Mucosa of stomach (tissue), 1 donor: Measurements from ENCODE around the gene BUD23.
"Not testable (repeated sequence)": the region's sequence is repeated elsewhere in the genome, so short reads cannot be mapped to it uniquely, and the experiment has no call there.

Source experiments
- H3K27me3 ChIP-seq: one replicate; pipeline ENCODE4 v1.7.0; 2013; ENCODE audit warnings: mild to moderate bottlenecking, low read length; ENCODE audit not compliant: control insufficient read depth, insufficient read depth
- H3K36me3 ChIP-seq: one replicate; pipeline ENCODE4 v1.7.0; 2013; ENCODE audit warnings: low read length; ENCODE audit not compliant: control insufficient read depth, insufficient read depth
- H3K4me1 ChIP-seq: one replicate; pipeline ENCODE4 v1.7.0; 2013; ENCODE audit warnings: mild to moderate bottlenecking, low read length; ENCODE audit not compliant: control insufficient read depth, insufficient read depth
- H3K4me3 ChIP-seq: one replicate; pipeline ENCODE4 v1.7.0; 2013; ENCODE audit warnings: low read length
- H3K9ac ChIP-seq: one replicate; pipeline ENCODE4 v1.7.0; 2013; ENCODE audit warnings: mild to moderate bottlenecking, low read length, moderate library complexity
- H3K9me3 ChIP-seq: one replicate; pipeline ENCODE4 v1.7.0; 2013; ENCODE audit warnings: mild to moderate bottlenecking, low read length, moderate library complexity; ENCODE audit not compliant: control insufficient read depth
- donor health status: Pancreatic carcinoma.

Gene BUD23

DNA sequence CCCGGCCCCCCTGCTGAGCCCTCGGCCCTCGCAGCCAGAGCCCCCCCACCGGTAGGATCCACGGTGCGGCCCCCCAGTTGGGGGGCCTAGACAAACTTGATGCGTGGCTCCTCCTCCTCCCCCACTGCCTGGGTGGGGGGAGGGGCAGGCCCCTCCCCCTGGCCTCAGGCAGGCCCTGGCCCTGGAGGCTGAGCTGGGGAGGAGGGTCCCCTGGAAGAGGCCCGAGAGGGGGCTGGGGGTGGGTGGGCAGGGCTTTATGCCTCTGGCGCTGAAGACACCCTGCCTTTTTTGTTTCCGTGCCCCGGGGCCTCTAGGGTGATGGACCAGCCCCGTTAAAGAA, 12.1 kb upstream of the BUD23 start:
- H3K36me3 ChIP-seq = no peaks in the 10 kb centered on the region
- H3K4me1 ChIP-seq = peaks cover 7% of the 10 kb centered on the region
- no peak overlapping the region for H3K9ac ChIP-seq
- H3K4me3 ChIP-seq = no peak overlapping the region
- H3K9me3 ChIP-seq = no peaks in the 10 kb centered on the region
- peaks cover 7% of the 10 kb centered on the region for H3K27me3 ChIP-seq

DNA sequence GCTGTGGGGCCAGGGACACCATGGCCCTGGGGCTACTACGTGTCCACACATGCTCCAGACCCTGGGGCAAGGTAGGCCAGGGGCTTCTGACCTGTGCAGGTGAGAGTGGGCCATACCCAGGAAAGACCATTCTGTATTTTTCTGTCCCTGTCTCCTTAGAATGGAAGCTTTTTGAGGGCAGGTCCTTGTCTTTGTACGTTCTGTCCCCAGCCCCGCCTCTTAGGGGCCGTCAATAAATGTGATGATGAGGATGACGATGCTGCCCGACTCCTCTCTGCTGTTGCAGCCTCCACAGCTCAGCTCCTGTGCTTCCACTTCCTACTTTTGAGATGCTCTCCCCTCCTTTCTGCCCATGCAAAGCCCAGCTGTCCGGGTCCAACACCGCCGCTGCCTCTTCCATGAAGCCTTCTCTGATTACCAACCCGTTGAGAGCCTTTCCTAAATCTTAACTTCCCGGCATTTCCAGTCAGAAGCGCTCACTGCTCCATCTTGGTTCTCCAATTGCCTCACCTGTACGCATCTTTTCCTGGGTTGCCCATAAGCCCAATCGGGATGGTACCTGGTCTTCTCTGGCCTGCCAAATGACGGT, 11.4 kb upstream of the BUD23 start:
- no peak overlapping the region for H3K9ac ChIP-seq
- H3K4me1 ChIP-seq = peaks cover 7% of the 10 kb centered on the region
- peaks cover 7% of the 10 kb centered on the region for H3K27me3 ChIP-seq
- no peaks in the 10 kb centered on the region for H3K9me3 ChIP-seq
- no peaks in the 10 kb centered on the region for H3K36me3 ChIP-seq
- no peak overlapping the region for H3K4me3 ChIP-seq

DNA sequence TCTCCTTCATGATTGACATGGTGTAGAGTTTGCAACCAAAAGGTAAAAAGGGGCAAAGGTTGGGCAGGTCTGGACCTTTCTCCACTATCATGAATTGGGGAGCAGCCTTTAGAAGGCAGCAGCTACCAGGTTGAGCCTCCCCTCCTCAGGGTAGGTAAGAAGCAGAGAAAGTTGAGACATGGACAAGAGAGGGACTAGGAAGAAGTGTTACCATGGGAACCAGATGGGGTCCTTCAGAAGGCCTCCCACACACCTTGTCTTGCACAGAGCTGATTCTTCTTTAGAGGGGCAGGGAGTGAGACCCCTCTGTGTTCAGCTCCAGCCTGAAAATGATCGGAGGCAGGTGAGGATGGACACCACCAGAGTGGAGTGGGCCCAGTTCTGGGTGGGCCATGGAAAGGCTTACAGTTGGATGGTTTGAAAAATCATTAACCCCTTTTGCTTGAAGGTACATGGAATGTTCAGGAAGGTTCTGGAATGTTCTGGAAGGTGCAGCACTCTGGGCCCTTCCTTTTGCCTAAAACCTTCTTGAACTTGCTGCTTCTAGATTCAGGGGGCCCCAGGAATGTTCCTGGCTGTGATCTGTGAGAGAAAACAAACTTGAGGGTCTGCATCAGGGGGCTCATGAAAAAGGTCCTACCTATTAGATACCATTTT, 8.8 kb upstream of the BUD23 start:
- H3K4me3 ChIP-seq = no peak overlapping the region
- no peaks in the 10 kb centered on the region for H3K9me3 ChIP-seq
- H3K36me3 ChIP-seq = no peaks in the 10 kb centered on the region
- no peak overlapping the region for H3K9ac ChIP-seq
- peaks cover 3% of the 10 kb centered on the region for H3K4me1 ChIP-seq
- no peaks in the 10 kb centered on the region for H3K27me3 ChIP-seq

DNA sequence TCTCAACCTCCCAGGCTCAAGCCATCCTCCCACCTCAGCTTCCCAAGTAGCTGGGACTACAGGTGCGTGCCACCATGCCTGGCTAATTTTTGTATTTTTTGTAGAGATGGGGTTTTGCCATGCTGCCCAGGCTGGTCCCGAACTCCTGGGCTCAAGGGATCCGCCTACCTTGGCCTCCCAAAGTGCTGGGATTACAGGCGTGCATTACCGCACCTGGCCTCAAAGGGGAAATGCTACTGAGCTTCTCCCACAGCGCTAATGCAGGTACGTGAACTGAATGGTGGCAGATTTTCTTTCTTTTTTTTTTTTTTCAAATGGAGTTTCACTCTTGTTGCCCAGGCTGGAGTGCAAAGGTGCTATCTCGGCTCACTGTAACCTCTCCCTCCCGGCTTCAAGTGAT, 7.3 kb upstream of the BUD23 start:
- not testable (repeated sequence) for H3K4me3 ChIP-seq

DNA sequence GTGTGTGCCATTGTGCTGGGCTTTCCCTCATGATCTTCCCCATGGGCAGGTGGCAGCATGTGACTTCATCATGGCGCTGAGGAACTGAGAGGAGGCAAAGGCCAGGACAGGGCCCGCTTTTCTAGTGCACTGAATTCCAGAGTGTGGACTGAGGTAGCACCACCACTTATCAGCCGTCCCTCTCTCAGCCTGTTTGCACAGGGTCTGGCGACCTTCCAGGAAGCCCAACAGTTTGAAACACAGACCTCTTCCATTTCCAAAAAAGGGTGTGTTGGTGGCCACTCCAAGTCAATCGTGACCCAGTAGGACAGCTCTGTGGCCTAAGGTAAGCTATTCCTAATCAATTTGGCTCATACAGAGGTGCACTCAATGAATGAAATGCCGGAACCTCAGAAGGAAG, 4.5 kb upstream of the BUD23 start:
- H3K4me1 ChIP-seq = peaks cover 24% of the 10 kb centered on the region
- H3K36me3 ChIP-seq = no peaks in the 10 kb centered on the region
- no peaks in the 10 kb centered on the region for H3K27me3 ChIP-seq
- H3K9me3 ChIP-seq = no peaks in the 10 kb centered on the region
- no peak overlapping the region for H3K9ac ChIP-seq
- no peak overlapping the region for H3K4me3 ChIP-seq

More for the DNA sequence above, 7.3 kb upstream of the BUD23 start:
- not testable (repeated sequence) for H3K4me1 ChIP-seq, H3K36me3 ChIP-seq, H3K27me3 ChIP-seq, H3K9me3 ChIP-seq, H3K9ac ChIP-seq

DNA sequence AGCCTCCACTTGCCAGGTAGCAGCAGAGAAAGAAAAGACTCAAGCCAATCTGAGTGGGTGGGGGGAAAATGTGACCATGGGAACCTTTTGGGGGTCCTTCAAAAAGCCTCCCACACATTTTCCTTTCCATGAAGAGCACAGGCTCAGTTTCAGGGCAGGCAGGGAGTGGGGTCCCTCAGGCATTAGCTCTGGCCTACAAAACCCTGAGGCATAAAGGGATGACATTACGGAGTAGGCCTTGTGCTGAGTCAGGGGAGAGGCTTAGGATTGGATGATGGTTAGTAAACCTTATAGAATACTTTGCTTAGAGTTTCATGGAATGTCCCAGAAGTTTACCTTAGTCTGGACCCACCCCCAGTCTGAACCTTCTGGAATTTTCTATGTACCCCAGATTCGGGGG, 3.7 kb upstream of the BUD23 start:
- H3K9me3 ChIP-seq = no peaks in the 10 kb centered on the region
- H3K36me3 ChIP-seq = no peaks in the 10 kb centered on the region
- H3K4me1 ChIP-seq = peaks cover 28% of the 10 kb centered on the region
- no peak overlapping the region for H3K4me3 ChIP-seq
- H3K27me3 ChIP-seq = no peaks in the 10 kb centered on the region
- no peak overlapping the region for H3K9ac ChIP-seq

DNA sequence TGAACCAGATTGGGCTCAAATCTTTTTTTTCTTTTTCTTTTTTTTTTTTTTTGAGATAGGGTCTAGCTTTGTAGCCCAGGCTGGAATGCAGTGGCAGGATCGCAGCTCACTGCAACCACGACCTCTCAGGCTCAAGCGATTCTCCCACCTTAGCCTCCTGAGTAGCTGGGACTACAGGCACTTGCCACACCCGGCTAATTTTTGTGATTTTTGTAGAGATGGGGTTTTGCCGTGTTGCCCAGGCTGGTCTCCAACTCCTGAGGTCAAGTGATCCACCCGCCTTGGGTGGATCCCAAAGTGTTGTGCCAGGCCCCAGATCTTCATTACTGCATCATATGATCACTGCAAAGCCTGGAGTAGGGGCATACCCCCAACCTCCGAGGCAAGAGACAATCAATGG, 2.9 kb upstream of the BUD23 start:
- Histone ChIP-seq H3K4me3 (no peak overlapping the region), H3K4me1 (peaks cover 28% of the 10 kb centered on the region), H3K36me3 (no peaks in the 10 kb centered on the region), H3K9me3 (no peaks in the 10 kb centered on the region), H3K27me3 (no peaks in the 10 kb centered on the region), H3K9ac (no peak overlapping the region)

DNA sequence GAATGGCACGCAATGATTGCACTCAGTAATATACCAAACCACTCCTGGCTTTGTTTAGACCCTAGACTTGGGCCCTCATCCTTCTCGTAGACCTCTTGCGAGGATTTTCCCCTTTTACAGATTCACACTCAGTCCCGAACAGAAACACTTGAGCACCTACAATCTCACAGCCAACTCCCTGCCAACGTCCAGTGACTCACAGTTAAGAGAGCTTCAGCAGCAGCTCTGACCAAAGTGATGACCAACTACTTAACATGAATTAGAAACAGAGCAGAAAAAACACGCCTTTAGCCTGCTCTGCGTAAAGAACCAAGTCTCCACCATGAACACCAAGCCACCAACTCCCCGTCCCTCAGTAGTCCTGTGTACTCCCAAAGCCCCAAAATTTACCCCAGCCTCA, 2.4 kb upstream of the BUD23 start:
- no peak overlapping the region for H3K9ac ChIP-seq
- H3K4me3 ChIP-seq = no peak overlapping the region
- peaks cover 28% of the 10 kb centered on the region for H3K4me1 ChIP-seq

DNA sequence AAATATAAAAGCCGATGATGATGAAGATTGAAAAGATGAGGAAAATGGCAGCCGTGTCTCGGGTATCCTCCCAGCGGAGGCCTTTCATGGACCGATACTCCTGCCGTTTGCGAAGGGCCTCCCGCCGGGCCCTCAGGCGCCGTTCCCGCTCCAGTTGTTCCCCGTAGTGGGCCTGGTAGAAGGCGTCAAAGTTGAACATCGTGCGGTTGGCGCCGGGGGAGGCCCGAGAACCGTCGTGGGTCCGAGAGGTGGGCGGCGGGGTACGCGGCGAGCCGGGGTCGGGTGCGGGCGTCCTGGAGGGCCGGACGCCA, 697 bp upstream of the BUD23 start:
- Histone ChIP-seq H3K9ac (peak overlapping the region; percentile 89), H3K9me3 (no peaks in the 10 kb centered on the region), H3K4me3 (peak overlapping the region; percentile 88), H3K4me1 (peaks cover 28% of the 10 kb centered on the region), H3K36me3 (no peaks in the 10 kb centered on the region), H3K27me3 (no peaks in the 10 kb centered on the region)

More for the DNA sequence above, 2.4 kb upstream of the BUD23 start:
- Histone ChIP-seq H3K9me3 (no peaks in the 10 kb centered on the region), H3K36me3 (no peaks in the 10 kb centered on the region), H3K27me3 (no peaks in the 10 kb centered on the region)

DNA sequence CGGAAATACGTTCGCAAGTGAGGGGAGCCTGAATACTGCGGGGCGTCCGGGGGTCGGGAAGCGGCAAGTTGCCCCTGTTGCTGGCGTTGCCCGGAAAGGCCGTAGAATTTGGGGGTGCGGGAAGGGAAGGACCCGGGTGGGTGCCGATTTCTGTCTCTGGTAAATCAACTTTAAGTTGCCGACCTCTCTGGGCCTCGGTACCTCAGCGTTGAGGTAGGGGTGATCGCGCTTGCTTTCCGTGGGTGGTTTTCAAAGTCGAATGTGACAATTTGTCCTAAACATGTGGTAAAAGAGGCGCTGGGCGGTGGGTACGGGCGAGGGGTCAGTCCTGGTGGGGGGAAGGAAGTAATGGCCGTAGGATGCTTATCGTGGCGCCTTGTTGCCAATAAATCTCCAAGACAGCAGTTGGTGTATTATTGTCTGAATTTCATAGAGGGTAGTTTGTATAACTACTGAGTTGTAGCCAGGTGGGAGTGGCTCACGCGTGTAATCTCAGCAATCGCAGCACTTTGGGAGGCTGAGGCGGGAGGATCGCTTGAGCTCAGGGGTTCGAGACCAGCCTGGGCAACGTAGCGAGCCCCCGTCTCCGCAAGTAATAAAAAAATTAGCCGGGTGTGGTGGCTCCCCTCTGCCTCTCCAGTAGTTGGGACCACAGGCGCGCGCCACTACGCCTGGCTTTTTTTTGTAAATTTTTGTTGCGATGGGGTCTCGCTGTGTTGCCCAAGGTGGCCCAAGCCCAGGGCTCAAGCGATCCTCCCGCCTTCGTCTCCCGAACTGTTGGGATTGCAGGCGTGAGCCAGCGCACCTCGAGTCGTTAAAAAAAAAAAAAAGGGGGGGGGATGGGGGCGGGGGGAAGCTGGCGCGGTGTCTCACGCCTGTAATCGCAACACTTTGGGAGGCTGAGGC, 644 bp downstream of the BUD23 start:
- H3K36me3 ChIP-seq = no peaks in the 10 kb centered on the region
- H3K9me3 ChIP-seq = no peaks in the 10 kb centered on the region
- H3K9ac ChIP-seq = peak overlapping the region; percentile 94
- peaks cover 28% of the 10 kb centered on the region for H3K4me1 ChIP-seq
- peak overlapping the region; percentile 88 for H3K4me3 ChIP-seq
- no peaks in the 10 kb centered on the region for H3K27me3 ChIP-seq

DNA sequence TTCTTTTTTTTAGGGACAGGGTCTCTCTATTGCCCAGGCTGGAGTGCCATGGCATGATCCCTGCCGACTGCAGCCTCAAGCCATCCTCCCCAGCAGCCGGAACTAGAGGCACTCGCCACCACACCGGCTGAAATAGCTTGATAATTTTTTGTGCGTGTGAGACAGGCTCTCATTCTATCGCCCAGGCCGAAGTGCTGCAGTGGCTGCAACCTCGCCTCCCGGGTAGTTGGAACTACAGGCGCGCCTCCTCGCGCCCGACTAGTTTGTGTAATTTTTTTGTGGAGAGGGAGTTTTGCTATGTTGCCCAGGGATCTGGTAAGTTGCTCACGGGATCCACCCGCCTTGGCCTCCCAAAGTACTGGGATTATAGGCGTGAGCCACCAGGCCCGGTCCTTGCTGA, 1.9 kb downstream of the BUD23 start:
- no peaks in the 10 kb centered on the region for H3K9me3 ChIP-seq
- no peaks in the 10 kb centered on the region for H3K36me3 ChIP-seq
- H3K9ac ChIP-seq = no peak overlapping the region
- H3K27me3 ChIP-seq = no peaks in the 10 kb centered on the region
- H3K4me1 ChIP-seq = peaks cover 22% of the 10 kb centered on the region
- no peak overlapping the region for H3K4me3 ChIP-seq

DNA sequence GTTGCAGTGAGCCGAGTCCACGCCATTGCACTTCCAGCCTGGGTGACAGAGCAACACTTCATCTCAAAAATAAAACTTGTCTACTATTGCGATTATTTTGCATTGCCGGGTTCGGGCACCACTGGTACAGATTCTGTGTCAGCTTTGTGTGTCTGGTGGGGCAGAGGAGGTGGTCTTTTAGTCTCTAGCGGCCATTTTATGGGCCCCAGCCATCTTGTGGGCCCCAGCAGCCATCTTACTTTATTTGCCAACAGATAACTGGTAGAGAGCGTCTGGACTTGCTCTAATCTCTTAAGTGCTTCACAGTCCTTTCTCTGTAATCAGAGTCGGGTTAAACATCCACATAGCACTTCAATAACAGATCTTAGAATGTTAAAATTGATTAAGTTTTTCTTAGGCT, 4.9 kb downstream of the BUD23 start:
- Histone ChIP-seq H3K9me3 (no peaks in the 10 kb centered on the region), H3K27me3 (no peaks in the 10 kb centered on the region), H3K4me1 (peaks cover 4% of the 10 kb centered on the region), H3K9ac (no peak overlapping the region), H3K4me3 (no peak overlapping the region), H3K36me3 (peaks cover 8% of the 10 kb centered on the region)
